Renal cortical epithelial cell (primary cell): Measurements from ENCODE around the gene SYNE4. TPM values are rescaled to one million over a fixed set of nuclear protein-coding genes. Genes with fewer than 3 reads are reported as not detected.

ENCODE experiments used
- total RNA-seq: library from RNA; depleted of rRNA; stranded (reverse); fragments of >200 nt; gene quantifications from 2 replicates; pipeline ENCODE4 v1.2.3, GENCODE V29; 2014

Gene SYNE4
- total RNA-seq, 1 donor from 2014 or later: 1.0 TPM

Other genes with a start within 250 kb of the SYNE4 start
- gene ARHGAP33, start 233.2 kb downstream of the SYNE4 start, total RNA-seq: 0.17 and 5.1 TPM in 2 replicates
- 0.20 TPM in 1 of 2 replicates, not detected in the other for gene PRODH2, start 196.0 kb downstream of the SYNE4 start, total RNA-seq
- gene NPHS1, start 156.3 kb downstream of the SYNE4 start, total RNA-seq: not detected in 2 replicates
- gene KIRREL2, start 151.9 kb downstream of the SYNE4 start, total RNA-seq: not detected in 2 replicates
- gene APLP1, start 140.2 kb downstream of the SYNE4 start, total RNA-seq: 0.52 and 2.9 TPM in 2 replicates
- gene NFKBID, start 108.3 kb downstream of the SYNE4 start, total RNA-seq: 4.2 and 8.7 TPM in 2 replicates
- not detected in 2 replicates for gene HCST, start 106.3 kb downstream of the SYNE4 start, total RNA-seq
- gene TYROBP, start 100.5 kb downstream of the SYNE4 start, total RNA-seq: not detected in 2 replicates
- gene LRFN3, start 72.4 kb downstream of the SYNE4 start, total RNA-seq: 0.52 and 6.3 TPM in 2 replicates
- gene SDHAF1, start 13.6 kb downstream of the SYNE4 start, total RNA-seq: 9.4 and 10.4 TPM in 2 replicates
- gene ALKBH6, start 5.4 kb upstream of the SYNE4 start, total RNA-seq: 10.6 and 11.8 TPM in 2 replicates
- 1.2 and 15.2 TPM in 2 replicates for gene CLIP3, start 24.1 kb upstream of the SYNE4 start, total RNA-seq
- gene THAP8, start 45.5 kb upstream of the SYNE4 start, total RNA-seq: 3.3 and 3.5 TPM in 2 replicates
- 0.70 and 3.0 TPM in 2 replicates for gene WDR62, start 46.1 kb upstream of the SYNE4 start, total RNA-seq
- gene OVOL3, start 102.3 kb upstream of the SYNE4 start, total RNA-seq: not detected in 2 replicates
- gene POLR2I, start 106.1 kb upstream of the SYNE4 start, total RNA-seq: 38.2 and 49.5 TPM in 2 replicates
- gene TBCB, start 106.7 kb upstream of the SYNE4 start, total RNA-seq: 228 and 291 TPM in 2 replicates
- 338 and 474 TPM in 2 replicates for gene CAPNS1, start 131.3 kb upstream of the SYNE4 start, total RNA-seq
- 1.1 and 2.8 TPM in 2 replicates for gene COX7A1, start 143.6 kb upstream of the SYNE4 start, total RNA-seq
- gene ZNF565, start 205.9 kb upstream of the SYNE4 start, total RNA-seq: 5.0 and 7.9 TPM in 2 replicates
- 126 and 190 TPM in 2 replicates for gene ZNF146, start 206.3 kb upstream of the SYNE4 start, total RNA-seq